ENCODE results near the gene HEYL.
"Not testable (repeated sequence)": the region's sequence is repeated elsewhere in the genome, so short reads cannot be mapped to it uniquely, and the experiment has no call there.

Gene HEYL

DNA sequence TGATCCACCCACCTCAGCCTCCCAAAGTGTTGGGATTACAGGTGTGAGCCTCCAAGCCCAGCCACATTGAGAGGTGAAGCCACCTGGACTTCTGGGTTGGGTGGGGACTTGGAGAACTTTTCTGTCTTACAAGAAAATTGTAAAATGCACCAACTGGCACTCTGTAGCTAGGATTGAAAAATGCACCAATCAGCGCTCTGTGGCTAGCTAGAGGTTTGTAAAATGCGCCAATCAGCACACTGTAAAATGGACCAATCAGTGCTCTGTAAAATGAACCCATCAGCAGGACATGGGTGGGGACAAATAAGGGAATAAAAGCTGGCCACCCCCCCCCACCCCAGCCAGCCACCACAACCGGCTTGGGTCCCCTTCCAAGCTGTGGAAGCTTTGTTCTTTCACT is 35.8 kb downstream of the HEYL start:
- DNase-seq (ENCODE audit: low read depth), result not testable (repeated sequence)

DNA sequence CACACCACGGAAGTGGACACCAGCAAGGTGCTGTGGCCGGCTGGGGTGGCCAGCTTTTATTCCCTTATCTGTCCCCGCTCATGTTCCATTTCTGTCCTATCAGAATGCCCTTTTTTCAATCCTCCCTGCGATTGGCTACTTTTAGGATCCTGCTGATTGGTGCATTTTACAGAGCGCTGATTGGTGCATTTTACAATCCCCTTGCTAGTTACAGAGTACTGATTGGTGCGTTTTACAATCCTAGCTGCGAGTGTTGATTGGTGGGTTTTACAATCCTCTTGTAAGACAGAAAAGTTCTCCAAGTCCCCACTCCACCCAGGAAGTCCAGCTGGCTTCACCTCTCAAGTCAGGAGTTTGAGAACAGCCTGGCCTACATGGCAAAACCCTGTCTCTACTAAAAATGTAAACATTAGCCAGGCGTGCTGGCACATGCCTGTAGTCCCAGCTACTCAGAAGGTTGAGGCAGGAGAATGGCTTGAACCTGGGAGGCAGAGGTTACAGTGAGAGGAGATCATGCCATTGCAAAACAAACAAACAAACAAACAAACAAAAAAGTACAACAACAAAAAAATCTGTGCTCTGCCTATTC is 37.7 kb downstream of the HEYL start:
- DNase-seq (ENCODE audit: low read depth), result not testable (repeated sequence)

GRCh38 chr1:39596163-39596562 is 43.3 kb downstream of the HEYL start:
- no peak for DNase-seq (ENCODE audit: low read depth)

- no peak for DNase-seq (ENCODE audit: low read depth)
These were observed 46.1 kb downstream of the HEYL start for GRCh38 chr1:39593386-39593785.

- no peak for DNase-seq (ENCODE audit: low read depth)
These were observed 47.4 kb downstream of the HEYL start for GRCh38 chr1:39592069-39592468.

- DNase-seq (ENCODE audit: low read depth), result no peak
These were observed 48.9 kb downstream of the HEYL start for GRCh38 chr1:39590546-39590945.

GRCh38 chr1:39585933-39586332 is 53.5 kb downstream of the HEYL start:
- no peak for DNase-seq (ENCODE audit: low read depth)

- peak; percentile 5 for DNase-seq (ENCODE audit: low read depth)
These were observed 63.3 kb downstream of the HEYL start for GRCh38 chr1:39576016-39576657.

DNA sequence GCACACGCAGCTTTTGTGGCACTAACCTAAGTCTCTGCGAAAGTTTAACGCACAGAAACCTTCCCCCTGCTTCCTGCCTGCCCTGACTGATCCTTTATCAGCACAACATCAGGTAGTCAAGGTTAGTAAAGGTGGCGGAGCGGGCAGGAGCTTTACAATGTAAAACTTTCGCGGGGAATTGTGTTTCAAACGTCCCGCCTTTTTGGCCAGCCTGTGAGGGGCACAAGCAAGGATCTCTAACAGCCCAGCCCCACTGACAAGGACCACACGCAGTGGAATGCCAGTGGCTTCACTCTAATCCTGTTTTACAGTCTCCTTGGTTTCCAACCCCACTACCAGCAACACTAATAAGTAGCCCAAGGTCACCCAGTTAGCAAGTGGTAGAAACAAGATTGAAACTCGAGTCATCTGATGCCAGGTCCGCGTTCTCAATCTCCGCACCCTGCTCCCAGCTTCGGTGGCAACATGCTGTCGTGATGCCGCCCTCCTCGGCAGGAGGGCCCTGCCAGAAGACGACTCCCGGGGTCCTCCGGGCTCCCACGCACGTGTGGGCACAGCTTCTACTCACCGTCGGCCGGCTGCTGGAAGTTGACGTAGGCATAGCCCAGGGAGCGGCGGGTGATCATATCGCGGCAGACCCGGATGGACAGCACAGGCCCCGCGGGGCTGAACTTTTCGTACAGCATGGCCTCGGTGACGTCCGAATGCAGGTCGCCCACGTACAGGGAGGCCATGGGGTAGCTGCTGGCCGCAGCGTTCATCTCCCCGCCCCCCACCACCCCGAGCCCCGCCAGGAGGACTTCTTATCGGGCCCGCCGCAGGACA is 64.0 kb downstream of the HEYL start:
- peak; percentile 27 for DNase-seq (ENCODE audit: low read depth)

DNA sequence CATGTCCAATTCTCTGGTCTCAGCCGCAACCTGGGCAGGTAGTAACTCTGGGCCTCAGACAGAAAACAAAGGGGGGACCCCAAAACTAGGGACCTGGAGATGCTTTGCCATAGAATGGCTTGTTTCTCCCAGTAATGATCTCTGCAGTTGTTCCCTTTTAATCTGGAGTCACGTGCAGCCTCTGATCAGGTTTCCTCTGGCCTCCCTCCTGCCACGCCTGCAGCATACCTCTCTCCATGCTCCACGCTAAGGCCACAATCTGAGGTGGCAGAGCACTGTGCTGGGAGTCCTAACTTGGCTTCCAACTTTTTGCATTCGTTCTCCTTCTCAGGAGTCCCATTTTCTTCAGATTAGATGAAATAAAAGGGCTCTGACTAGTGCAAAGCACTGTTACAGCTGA is 64.8 kb downstream of the HEYL start:
- DNase-seq (ENCODE audit: low read depth), result no peak
